GM12891 (cell line): ENCODE data around the gene PXN.

Experiments
- PAX5 ChIP-seq: IDR thresholded peaks from 2 replicates; pipeline ENCODE4 v1.6.1; 2011; ENCODE audit warnings: low read length, moderate library complexity, mild to moderate bottlenecking; ENCODE audit not compliant: insufficient read depth, severe bottlenecking
- POLR2A ChIP-seq: IDR thresholded peaks from 2 replicates; pipeline ENCODE4 v1.6.1; 2011; ENCODE audit warnings: low read depth, low read length, control low read depth
- POLR2AphosphoS5 ChIP-seq: IDR thresholded peaks from 2 replicates; pipeline ENCODE4 v1.6.1; 2011; ENCODE audit warnings: low read depth, low read length, control low read depth
- SPI1 ChIP-seq: IDR thresholded peaks from 2 replicates; pipeline ENCODE4 v1.6.1; 2011; ENCODE audit warnings: low read depth, low read length, control low read depth
- TAF1 ChIP-seq: IDR thresholded peaks from 2 replicates; pipeline ENCODE4 v1.6.1; 2011; ENCODE audit warnings: low read depth, low read length, control low read depth

- no peak for TF ChIP-seq POLR2A
- TF ChIP-seq POLR2AphosphoS5: no peak
- no peak for TF ChIP-seq SPI1
- TF ChIP-seq PAX5: no peak
- no peak for TF ChIP-seq TAF1
Observed at GRCh38 chr12:120254809-120255208, 10.7 kb downstream of the PXN start.
